PC-9 (cell line): ENCODE data around the gene DCTD. TPM values are rescaled to one million over a fixed set of nuclear protein-coding genes. Genes with fewer than 3 reads are reported as not detected.

Source experiments
- BruUV-seq: library from RNA; stranded (reverse); fragments of 400-500 nt; replicated peaks from 2 replicates; lab custom pipeline; 2021; lab: Mats Ljungman, UMichigan
- CTCF ChIA-PET: fragments of 300-600 bp; sonication (Branson Sonifier 250); formaldehyde crosslinking; loops from one replicate; lab custom pipeline; 2022; ENCODE audit warnings: antibody characterized with exemption; lab: Charles Lee
- POLR2A ChIA-PET: fragments of 300-600 bp; sonication (Branson Sonifier 250); formaldehyde crosslinking; loops from one replicate; lab custom pipeline; 2022; ENCODE audit warnings: antibody characterized with exemption; ENCODE audit not compliant: unreplicated experiment; lab: Charles Lee
- DNase-seq, 2 experiments: peaks; one replicate each; pipeline versions ENCODE4 v3.0.0 to v3.0.0-alpha.2; 2015 to 2022; ENCODE audit warnings: mixed read lengths in 1 of 2
- H2AFZ ChIP-seq: fragments of 200-600 bp; sonication (generic); 2 replicates; pipeline ENCODE4 v1.8.1; 2017; ENCODE audit warnings: antibody characterized with exemption
- H3F3A ChIP-seq: fragments of 200-600 bp; sonication (generic); 2 replicates; pipeline ENCODE4 v1.8.1; 2017; ENCODE audit warnings: antibody characterized with exemption, mild to moderate bottlenecking, low read depth; ENCODE audit not compliant: insufficient read depth
- H3K27ac ChIP-seq: fragments of 200-600 bp; sonication (generic); 2 replicates; pipeline ENCODE4 v1.6.1; 2016; ENCODE audit warnings: mixed run types
- H3K27me3 ChIP-seq: fragments of 200-600 bp; sonication (generic); 2 replicates; pipeline ENCODE4 v1.6.1; 2016; ENCODE audit warnings: low read depth, mixed run types; ENCODE audit not compliant: insufficient read depth
- H3K36me3 ChIP-seq: fragments of 200-600 bp; sonication (generic); 2 replicates; pipeline ENCODE4 v1.6.1; 2016; ENCODE audit warnings: low read depth, mixed run types
- H3K4me1 ChIP-seq: fragments of 200-600 bp; sonication (generic); replicated peaks from 2 replicates; pipeline ENCODE4 v1.6.1; 2016; ENCODE audit warnings: mixed run types; ENCODE audit not compliant: insufficient read depth
- H3K4me2 ChIP-seq: fragments of 200-600 bp; sonication (generic); 2 replicates; pipeline ENCODE4 v1.6.1; 2017; ENCODE audit warnings: mixed run types
- H3K4me3 ChIP-seq: fragments of 200-600 bp; sonication (generic); 2 replicates; pipeline ENCODE4 v1.6.1; 2016; ENCODE audit warnings: mixed run types
- H3K79me2 ChIP-seq: fragments of 200-600 bp; sonication (generic); 2 replicates; pipeline ENCODE4 v1.6.1; 2017; ENCODE audit warnings: low read depth, mixed run types
- H3K9me2 ChIP-seq: fragments of 200-600 bp; sonication (generic); 2 replicates; pipeline ENCODE4 v1.8.1; 2017; ENCODE audit warnings: mild to moderate bottlenecking; ENCODE audit not compliant: insufficient read depth
- H3K9me3 ChIP-seq: fragments of 200-600 bp; sonication (generic); 2 replicates; pipeline ENCODE4 v1.8.1; 2016; ENCODE audit warnings: low read depth; ENCODE audit not compliant: insufficient read depth
- H4K20me1 ChIP-seq: fragments of 200-600 bp; sonication (generic); 2 replicates; pipeline ENCODE4 v1.8.1; 2017; ENCODE audit not compliant: insufficient read depth
- CTCF ChIP-seq: fragments of 200-600 bp; sonication (generic); conservative IDR thresholded peaks from 2 replicates; pipeline ENCODE4 v1.6.1; 2017; ENCODE audit warnings: mixed run types, antibody characterized with exemption, mild to moderate bottlenecking, moderate library complexity
- EZH2 ChIP-seq: fragments of 200-600 bp; sonication (generic); IDR thresholded peaks from 2 replicates; pipeline ENCODE4 v1.8.0; 2017; ENCODE audit warnings: antibody characterized with exemption, low read depth
- intact Hi-C: fragments of 100-400 bp; cut with micrococcal nuclease; formaldehyde crosslinking; loops from one replicate; pipeline ENCODE4 v1.10.0; 2022; ENCODE audit not compliant: unreplicated experiment
- total RNA-seq: library from RNA; stranded (reverse); gene quantifications from 2 replicates; pipeline ENCODE4 v1.2.3, GENCODE V29; 2021

DCTD gene
- total RNA-seq, 1 experiment from 2014 or later: 116 TPM

GRCh38 chr4:182855877-182856276, 61.3 kb downstream of the DCTD start:
- H3F3A ChIP-seq: no peaks in the 10 kb centered on the region
- H4K20me1 ChIP-seq: no peaks in the 10 kb centered on the region
- H3K9me3 ChIP-seq: no peaks in the 10 kb centered on the region
- H3K27ac ChIP-seq: no peak overlapping the region
- H2AFZ ChIP-seq: no peak overlapping the region
- no peaks in the 10 kb centered on the region for H3K4me1 ChIP-seq
- POLR2A ChIA-PET: no interaction called here
- no peaks in the 10 kb centered on the region for H3K9me2 ChIP-seq
- H3K4me3 ChIP-seq: no peak overlapping the region
- DNase-seq: no peak
- CTCF ChIA-PET: no interaction called here
- peaks cover 55% of the 10 kb centered on the region for H3K27me3 ChIP-seq
- TF ChIP-seq EZH2 (no peak), CTCF (no peak)
- H3K4me2 ChIP-seq: no peak overlapping the region
- no peaks in the 10 kb centered on the region for H3K36me3 ChIP-seq
- no peaks in the 10 kb centered on the region for H3K79me2 ChIP-seq
- no TSS peak for BruUV-seq
- intact Hi-C loops: no loop called here

- H2AFZ ChIP-seq: no peak overlapping the region
- no peaks in the 10 kb centered on the region for H4K20me1 ChIP-seq
- H3K27ac ChIP-seq: no peak overlapping the region
- H3K27me3 ChIP-seq: peaks cover 58% of the 10 kb centered on the region
- POLR2A ChIA-PET: no interaction called here
- TF ChIP-seq CTCF (no peak), EZH2 (no peak)
- H3K36me3 ChIP-seq: no peaks in the 10 kb centered on the region
- H3K79me2 ChIP-seq: no peaks in the 10 kb centered on the region
- intact Hi-C loops: no loop called here
- CTCF ChIA-PET: no interaction called here
- H3K4me1 ChIP-seq: no peaks in the 10 kb centered on the region
- no peaks in the 10 kb centered on the region for H3K9me2 ChIP-seq
- BruUV-seq: no TSS peak
- H3F3A ChIP-seq: no peaks in the 10 kb centered on the region
- no peak overlapping the region for H3K4me2 ChIP-seq
- no peak for DNase-seq
- H3K4me3 ChIP-seq: no peak overlapping the region
- no peaks in the 10 kb centered on the region for H3K9me3 ChIP-seq
These were observed 61.9 kb downstream of the DCTD start for GRCh38 chr4:182855312-182855711.

GRCh38 chr4:182854466-182854865, 62.7 kb downstream of the DCTD start:
- ChIA-PET CTCF (no interaction called here), POLR2A (no interaction called here)
- DNase-seq: no peak
- TF ChIP-seq EZH2 (no peak), CTCF (no peak)
- Histone ChIP-seq H3K4me1 (no peaks in the 10 kb centered on the region), H3K79me2 (no peaks in the 10 kb centered on the region), H2AFZ (no peak overlapping the region), H3K27me3 (peaks cover 61% of the 10 kb centered on the region), H3K4me2 (no peak overlapping the region), H4K20me1 (no peaks in the 10 kb centered on the region), H3K4me3 (no peak overlapping the region), H3K27ac (no peak overlapping the region), H3K9me2 (no peaks in the 10 kb centered on the region), H3F3A (no peaks in the 10 kb centered on the region), H3K9me3 (no peaks in the 10 kb centered on the region), H3K36me3 (no peaks in the 10 kb centered on the region)
- intact Hi-C loops: no loop called here
- BruUV-seq: no TSS peak
